GM20000 (cell line): ENCODE results near the gene YY1AP1.
"Not testable (repeated sequence)": the region's sequence is repeated elsewhere in the genome, so short reads cannot be mapped to it uniquely, and the experiment has no call there.

Experiments
- DNase-seq: peaks from one replicate; pipeline ENCODE4 v3.0.0; 2012; ENCODE audit warnings: low spot score
- CTCF ChIP-seq: IDR thresholded peaks from 2 replicates; pipeline ENCODE4 v1.5.1; 2012; ENCODE audit warnings: mild to moderate bottlenecking, control low read depth; ENCODE audit errors: extremely low read depth, missing control alignments

YY1AP1 gene

GRCh38 chr1:155713075-155713474, 24.5 kb upstream of the YY1AP1 start:
- no peak for DNase-seq
- TF ChIP-seq CTCF, result no peak

GRCh38 chr1:155712636-155713035, 24.1 kb upstream of the YY1AP1 start:
- not testable (repeated sequence) for DNase-seq

- not testable (repeated sequence) for DNase-seq
Observed at GRCh38 chr1:155711457-155711856, 22.9 kb upstream of the YY1AP1 start.

- no peak for DNase-seq
- no peak for TF ChIP-seq CTCF
Observed at GRCh38 chr1:155709391-155709790, 20.8 kb upstream of the YY1AP1 start.

- DNase-seq, result no peak
- TF ChIP-seq CTCF, result no peak
Observed at GRCh38 chr1:155706139-155706538, 17.6 kb upstream of the YY1AP1 start.

GRCh38 chr1:155704414-155704813, 15.8 kb upstream of the YY1AP1 start:
- DNase-seq, result not testable (repeated sequence)

GRCh38 chr1:155703216-155703615, 14.6 kb upstream of the YY1AP1 start:
- no peak for TF ChIP-seq CTCF
- no peak for DNase-seq

- DNase-seq, result not testable (repeated sequence)
Observed at GRCh38 chr1:155701675-155702074, 13.1 kb upstream of the YY1AP1 start.

GRCh38 chr1:155699062-155699461, 10.5 kb upstream of the YY1AP1 start:
- not testable (repeated sequence) for DNase-seq

- no peak for DNase-seq
- TF ChIP-seq CTCF, result no peak
Observed at GRCh38 chr1:155698382-155699038, 9.9 kb upstream of the YY1AP1 start.

- DNase-seq, result not testable (repeated sequence)
Observed at GRCh38 chr1:155697616-155698015, 9.0 kb upstream of the YY1AP1 start.
